ENCODE measurements around the gene MEI1.

MEI1 gene

DNA sequence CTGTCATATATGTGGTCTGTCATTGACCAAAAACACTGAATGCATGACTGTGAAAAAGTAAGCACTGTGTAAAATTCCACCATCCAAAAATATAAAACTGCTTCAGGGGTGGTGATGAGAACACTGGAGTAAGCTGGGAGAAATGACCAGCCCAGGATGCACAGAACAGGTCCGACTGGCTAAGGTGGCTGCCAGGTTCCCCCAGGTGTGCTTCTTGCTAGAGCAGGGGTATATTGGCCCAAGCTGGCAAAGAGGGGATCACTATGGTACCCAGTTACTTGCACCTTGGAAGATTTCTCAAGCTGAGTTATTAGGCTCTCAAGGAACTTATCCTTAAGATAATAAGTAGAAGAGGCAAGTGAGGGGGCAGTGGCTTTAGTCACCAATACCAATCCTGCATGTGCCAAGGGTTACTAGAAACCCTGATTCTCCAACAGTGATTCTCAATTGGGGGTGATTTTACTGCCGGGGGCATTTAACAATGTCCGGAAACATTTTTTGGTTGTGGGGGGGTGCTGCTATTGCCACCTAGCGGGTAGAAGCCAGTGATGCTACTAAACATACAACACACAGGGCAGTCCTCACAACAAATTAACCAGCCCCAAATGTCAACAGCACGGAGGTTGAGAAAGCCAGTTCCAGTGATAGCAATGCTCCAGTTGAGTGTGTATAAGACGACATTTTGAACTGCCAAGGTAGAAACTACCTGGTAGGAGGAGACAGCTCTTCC is 26.4 kb upstream of the MEI1 start:
- no peak for DNase-seq (ENCODE audit: low spot score)

DNA sequence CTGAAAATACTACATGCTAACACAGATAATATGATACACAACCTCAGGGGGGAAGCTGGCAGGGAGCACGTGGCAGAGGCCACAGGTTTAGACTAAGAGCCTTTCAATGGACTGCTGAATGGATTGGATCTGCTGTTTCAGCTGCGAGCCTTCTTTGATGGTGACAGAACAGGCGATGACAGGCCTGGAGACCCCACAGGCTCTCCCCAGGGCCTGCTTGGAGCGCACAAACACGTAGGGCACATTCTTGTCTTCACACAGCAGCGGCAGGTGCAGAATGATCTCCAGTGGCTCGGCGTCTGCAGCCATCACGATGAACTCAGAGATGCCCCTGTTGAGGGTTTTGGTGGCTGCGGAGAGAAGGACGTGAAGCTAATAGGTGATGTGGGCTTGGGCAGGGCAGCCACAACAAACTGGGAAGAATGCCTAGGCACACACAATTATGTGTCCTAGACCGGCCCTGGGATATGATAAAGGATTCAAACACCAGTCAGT is 24.4 kb upstream of the MEI1 start:
- TF ChIP-seq, protein P1, sequence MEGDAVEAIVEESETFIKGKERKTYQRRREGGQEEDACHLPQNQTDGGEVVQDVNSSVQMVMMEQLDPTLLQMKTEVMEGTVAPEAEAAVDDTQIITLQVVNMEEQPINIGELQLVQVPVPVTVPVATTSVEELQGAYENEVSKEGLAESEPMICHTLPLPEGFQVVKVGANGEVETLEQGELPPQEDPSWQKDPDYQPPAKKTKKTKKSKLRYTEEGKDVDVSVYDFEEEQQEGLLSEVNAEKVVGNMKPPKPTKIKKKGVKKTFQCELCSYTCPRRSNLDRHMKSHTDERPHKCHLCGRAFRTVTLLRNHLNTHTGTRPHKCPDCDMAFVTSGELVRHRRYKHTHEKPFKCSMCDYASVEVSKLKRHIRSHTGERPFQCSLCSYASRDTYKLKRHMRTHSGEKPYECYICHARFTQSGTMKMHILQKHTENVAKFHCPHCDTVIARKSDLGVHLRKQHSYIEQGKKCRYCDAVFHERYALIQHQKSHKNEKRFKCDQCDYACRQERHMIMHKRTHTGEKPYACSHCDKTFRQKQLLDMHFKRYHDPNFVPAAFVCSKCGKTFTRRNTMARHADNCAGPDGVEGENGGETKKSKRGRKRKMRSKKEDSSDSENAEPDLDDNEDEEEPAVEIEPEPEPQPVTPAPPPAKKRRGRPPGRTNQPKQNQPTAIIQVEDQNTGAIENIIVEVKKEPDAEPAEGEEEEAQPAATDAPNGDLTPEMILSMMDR (IDR thresholded peaks at IDR 0.05; ENCODE audit: extremely low read depth, missing control alignments), result no peak
- DNase-seq (ENCODE audit: low spot score), result no peak

More for the DNA sequence above, 26.4 kb upstream of the MEI1 start:
- TF ChIP-seq, protein P1 (IDR thresholded peaks at IDR 0.05; ENCODE audit: extremely low read depth, missing control alignments), result no peak

DNA sequence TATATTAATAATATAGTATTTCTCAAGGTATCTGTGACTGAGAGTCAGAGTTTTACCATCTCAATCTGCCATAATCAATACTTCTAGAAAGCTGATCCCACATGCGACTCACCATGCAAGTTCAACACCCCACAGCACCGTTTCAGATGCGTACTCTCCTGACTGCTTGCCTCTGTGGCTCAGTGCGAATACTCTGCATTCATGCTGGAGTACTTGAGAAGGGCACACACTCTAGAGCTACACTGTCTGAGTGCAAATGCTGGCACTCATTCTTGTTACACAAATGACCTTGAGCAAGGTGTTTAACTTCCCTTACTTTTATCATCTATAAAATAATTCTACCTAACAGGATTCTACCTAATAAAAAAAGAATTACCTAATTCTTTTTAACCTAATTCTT is 23.2 kb upstream of the MEI1 start:
- TF ChIP-seq, protein P1 (IDR thresholded peaks at IDR 0.05; ENCODE audit: extremely low read depth, missing control alignments), result no peak
- no peak for DNase-seq (ENCODE audit: low spot score)

DNA sequence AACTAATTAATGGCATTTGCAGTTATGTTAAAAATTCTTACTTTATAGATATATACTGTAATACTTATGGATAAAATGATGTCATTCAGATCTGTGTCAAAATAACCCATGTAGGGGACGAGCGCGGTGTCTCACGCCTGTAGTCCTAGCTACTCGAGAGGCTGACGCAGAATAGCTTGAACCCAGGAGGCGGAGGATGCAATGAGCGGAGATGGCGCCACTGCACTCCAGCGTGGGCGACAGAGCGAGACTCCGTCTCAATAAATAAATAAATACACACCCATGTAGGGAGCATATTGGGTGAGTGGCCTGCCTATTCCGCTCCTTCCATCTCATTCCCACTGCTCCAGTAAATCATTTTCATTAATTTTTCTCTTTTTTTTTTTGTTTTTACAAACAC is 17.7 kb upstream of the MEI1 start:
- no peak for DNase-seq (ENCODE audit: low spot score)
- TF ChIP-seq, protein P1 (IDR thresholded peaks at IDR 0.05; ENCODE audit: extremely low read depth, missing control alignments), result no peak

DNA sequence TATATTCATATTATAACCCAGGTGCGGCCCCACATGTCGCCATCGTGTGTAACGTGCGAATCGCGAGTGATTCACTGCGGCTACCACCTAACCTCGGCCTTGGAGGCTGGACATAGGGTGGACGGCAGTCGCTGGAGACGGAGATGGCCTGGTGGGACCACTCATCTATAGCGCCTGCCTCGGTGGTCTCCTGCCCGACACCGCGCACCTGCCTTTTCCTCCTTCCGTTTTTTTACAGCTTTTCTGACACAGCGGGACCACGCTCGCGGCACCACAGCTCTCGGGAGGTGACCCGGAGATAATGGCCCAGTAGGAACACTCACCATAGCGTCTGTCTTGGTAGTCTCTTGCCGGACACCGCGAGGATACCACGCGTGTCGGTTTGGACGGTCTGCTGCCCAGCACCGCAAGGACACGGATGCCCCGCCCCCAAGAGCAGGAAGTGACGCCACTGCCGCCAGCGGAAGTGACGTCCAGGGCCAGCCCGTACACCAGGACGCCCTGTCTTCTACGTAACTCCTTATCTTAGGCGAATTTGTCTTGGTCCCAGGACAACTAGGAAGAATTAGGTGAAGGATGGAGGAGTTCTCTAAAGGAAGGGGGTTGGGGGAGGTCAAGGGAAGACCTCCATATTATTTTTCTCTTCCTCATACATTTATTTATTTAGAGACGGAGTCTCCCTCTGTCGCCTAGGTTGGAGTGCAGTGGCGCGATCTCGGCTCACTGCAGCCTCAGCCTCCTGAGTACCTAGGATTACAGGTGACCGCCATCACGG is 17.1 kb upstream of the MEI1 start:
- TF ChIP-seq, protein P1 (IDR thresholded peaks at IDR 0.05; ENCODE audit: extremely low read depth, missing control alignments), result no peak
- DNase-seq (ENCODE audit: low spot score), result peak; percentile 82

DNA sequence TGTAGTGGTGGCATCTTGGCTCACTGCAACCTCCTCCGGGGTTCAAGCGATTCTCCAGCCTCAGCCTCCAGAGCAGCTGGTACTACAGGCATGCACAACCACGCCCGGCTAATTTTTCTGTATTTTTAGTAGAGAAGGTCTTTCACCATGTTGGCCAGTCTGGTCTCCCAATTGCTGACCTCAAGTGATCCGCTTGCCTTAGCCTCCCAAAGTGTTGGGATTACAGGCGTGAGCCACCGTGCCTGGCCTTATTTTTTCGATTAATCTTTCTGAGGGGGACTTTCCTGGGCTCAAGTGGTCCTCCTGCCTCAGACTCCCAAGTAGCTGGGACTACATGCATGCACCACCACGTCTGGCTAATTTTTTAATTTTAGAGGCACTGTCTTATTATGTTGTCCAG is 16.3 kb upstream of the MEI1 start:
- DNase-seq (ENCODE audit: low spot score), result no peak
- TF ChIP-seq, protein P1 (IDR thresholded peaks at IDR 0.05; ENCODE audit: extremely low read depth, missing control alignments), result no peak

DNA sequence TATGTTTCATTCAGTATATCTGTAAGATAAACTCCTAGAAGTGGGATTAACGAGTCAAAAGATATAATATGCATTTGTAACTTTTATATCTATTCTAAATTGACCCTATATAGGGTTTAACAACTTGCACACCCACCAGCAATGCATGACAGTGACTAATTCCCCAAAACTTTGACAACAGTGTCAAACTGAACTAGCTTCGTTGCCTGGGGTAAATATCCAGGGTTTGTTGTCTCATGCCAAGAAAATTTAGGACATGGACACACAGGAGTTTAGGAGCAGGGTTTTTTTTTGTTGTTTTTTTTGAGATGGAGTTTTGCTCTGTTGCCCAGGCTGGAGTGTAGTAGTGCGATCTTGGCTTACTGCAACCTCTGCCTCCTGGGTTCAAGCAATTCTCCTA is 15.7 kb upstream of the MEI1 start:
- no peak for DNase-seq (ENCODE audit: low spot score)
- TF ChIP-seq, protein P1 (IDR thresholded peaks at IDR 0.05; ENCODE audit: extremely low read depth, missing control alignments), result no peak

All from GM20000 (cell line).